Measurements from ENCODE around the gene PLB1. TPM values are rescaled to one million over a fixed set of nuclear protein-coding genes. Genes with fewer than 3 reads are reported as not detected.

The PLB1 gene
- polyA plus RNA-seq, 2 of the 4 experiments (the other 2 are of a cell fraction), result 0.26 to 1.4 TPM

GRCh38 chr2:28552045-28552823, 56.4 kb downstream of the PLB1 start:
- ChIA-PET CTCF (interaction anchor here (1.7 kb wide), 1 partner anchor 15 kb away, joined by 5 read pairs; no protein-coding TSS in a partner anchor), POLR2A (no interaction called here)
- ATAC-seq (peak in 1 of 2 experiments; percentile 34; a peak in 1 of 6 replicates), DNase-seq (ENCODE audit: low read depth in 1 of 2, low spot score in 1 of 2) (no peak), FAIRE-seq (no peak)
- Histone ChIP-seq H3K27ac (no peak overlapping the region), H3K9me3 (no peaks in the 10 kb centered on the region), H3K4me1 (no peaks in the 10 kb centered on the region), H3K4me2 (no peak overlapping the region), H3K4me3 (no peak overlapping the region)
- 28% methylated on average over 3 of the region's 3 CpGs for whole genome bisulfite sequencing (ENCODE audit: missing lambda C conversion rate)
- TF ChIP-seq BHLHE40 (IDR thresholded peaks at IDR 0.05; ENCODE audit: low read depth, low read length), result no peak

- FAIRE-seq (no peak), DNase-seq (ENCODE audit: low read depth in 1 of 2, low spot score in 1 of 2) (no peak), ATAC-seq (no peak)
- POLR2A ChIA-PET, result no interaction called here
- no peaks in the 10 kb centered on the region for H3K9me3 ChIP-seq
- 83% methylated on average over 4 of the region's 4 CpGs for WGBS (ENCODE audit: missing lambda C conversion rate)
- no peak overlapping the region for H3K4me2 ChIP-seq
- H3K4me1 ChIP-seq, result no peaks in the 10 kb centered on the region
- H3K4me3 ChIP-seq, result no peak overlapping the region
- CTCF ChIA-PET, result interaction anchor here (0.6 to 4.0 kb wide), 6 partner anchors 9 to 795 kb away, joined by 3 to 47 read pairs (median 6); no protein-coding TSS in a partner anchor
- H3K27ac ChIP-seq, result no peak overlapping the region
- TF ChIP-seq, protein P1, sequence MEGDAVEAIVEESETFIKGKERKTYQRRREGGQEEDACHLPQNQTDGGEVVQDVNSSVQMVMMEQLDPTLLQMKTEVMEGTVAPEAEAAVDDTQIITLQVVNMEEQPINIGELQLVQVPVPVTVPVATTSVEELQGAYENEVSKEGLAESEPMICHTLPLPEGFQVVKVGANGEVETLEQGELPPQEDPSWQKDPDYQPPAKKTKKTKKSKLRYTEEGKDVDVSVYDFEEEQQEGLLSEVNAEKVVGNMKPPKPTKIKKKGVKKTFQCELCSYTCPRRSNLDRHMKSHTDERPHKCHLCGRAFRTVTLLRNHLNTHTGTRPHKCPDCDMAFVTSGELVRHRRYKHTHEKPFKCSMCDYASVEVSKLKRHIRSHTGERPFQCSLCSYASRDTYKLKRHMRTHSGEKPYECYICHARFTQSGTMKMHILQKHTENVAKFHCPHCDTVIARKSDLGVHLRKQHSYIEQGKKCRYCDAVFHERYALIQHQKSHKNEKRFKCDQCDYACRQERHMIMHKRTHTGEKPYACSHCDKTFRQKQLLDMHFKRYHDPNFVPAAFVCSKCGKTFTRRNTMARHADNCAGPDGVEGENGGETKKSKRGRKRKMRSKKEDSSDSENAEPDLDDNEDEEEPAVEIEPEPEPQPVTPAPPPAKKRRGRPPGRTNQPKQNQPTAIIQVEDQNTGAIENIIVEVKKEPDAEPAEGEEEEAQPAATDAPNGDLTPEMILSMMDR (IDR thresholded peaks at IDR 0.05), result no peak
- TF ChIP-seq EHMT2 (IDR thresholded peaks at IDR 0.05; ENCODE audit: low read depth) (no peak), TFCP2L1 (CRISPR knock-in tag; IDR thresholded peaks at IDR 0.05) (no peak), HOXB5 (CRISPR knock-in tag; IDR thresholded peaks at IDR 0.05) (no peak), RARB (CRISPR knock-in tag; IDR thresholded peaks at IDR 0.05) (no peak), HEYL (CRISPR knock-in tag; IDR thresholded peaks at IDR 0.05) (no peak)
These were observed 60.4 kb downstream of the PLB1 start for GRCh38 chr2:28556303-28556702.

GRCh38 chr2:28557389-28558131, 61.7 kb downstream of the PLB1 start:
- ChIA-PET POLR2A (no interaction called here), CTCF (interaction anchor here (0.7 to 4.0 kb wide), 7 partner anchors 9 to 876 kb away, joined by 3 to 47 read pairs (median 4); no protein-coding TSS in a partner anchor)
- no peak for DNase-seq (ENCODE audit: low read depth in 1 of 2, low spot score in 1 of 2)
- TF ChIP-seq, protein P2, sequence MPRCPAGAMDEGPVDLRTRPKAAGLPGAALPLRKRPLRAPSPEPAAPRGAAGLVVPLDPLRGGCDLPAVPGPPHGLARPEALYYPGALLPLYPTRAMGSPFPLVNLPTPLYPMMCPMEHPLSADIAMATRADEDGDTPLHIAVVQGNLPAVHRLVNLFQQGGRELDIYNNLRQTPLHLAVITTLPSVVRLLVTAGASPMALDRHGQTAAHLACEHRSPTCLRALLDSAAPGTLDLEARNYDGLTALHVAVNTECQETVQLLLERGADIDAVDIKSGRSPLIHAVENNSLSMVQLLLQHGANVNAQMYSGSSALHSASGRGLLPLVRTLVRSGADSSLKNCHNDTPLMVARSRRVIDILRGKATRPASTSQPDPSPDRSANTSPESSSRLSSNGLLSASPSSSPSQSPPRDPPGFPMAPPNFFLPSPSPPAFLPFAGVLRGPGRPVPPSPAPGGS (IDR thresholded peaks at IDR 0.05), result no peak
- TF ChIP-seq NR3C1 (IDR thresholded peaks at IDR 0.05), result no peak
- TF ChIP-seq TFCP2L1 (CRISPR knock-in tag; IDR thresholded peaks at IDR 0.05), result no peak
- no peak for TF ChIP-seq MYC (IDR thresholded peaks at IDR 0.05; ENCODE audit: borderline replicate concordance, low read length)
- TF ChIP-seq RAD21 (conservative IDR thresholded peaks at IDR 0.05 in 1 of 2, IDR thresholded peaks at IDR 0.05 in 1 of 2), result no peak
- TF ChIP-seq RARB (CRISPR knock-in tag; IDR thresholded peaks at IDR 0.05), result no peak
- no peak for TF ChIP-seq GATA3 (IDR thresholded peaks at IDR 0.05; ENCODE audit: borderline replicate concordance)
- no peak for TF ChIP-seq RCOR1 (IDR thresholded peaks at IDR 0.05; ENCODE audit: low read depth, low read length)
- no peak for TF ChIP-seq MAZ (IDR thresholded peaks at IDR 0.05; ENCODE audit: borderline replicate concordance, low read depth, low read length)
- no peak for TF ChIP-seq NFE2L2 (conservative IDR thresholded peaks at IDR 0.05; ENCODE audit: low read length)
- TF ChIP-seq, protein P3, sequence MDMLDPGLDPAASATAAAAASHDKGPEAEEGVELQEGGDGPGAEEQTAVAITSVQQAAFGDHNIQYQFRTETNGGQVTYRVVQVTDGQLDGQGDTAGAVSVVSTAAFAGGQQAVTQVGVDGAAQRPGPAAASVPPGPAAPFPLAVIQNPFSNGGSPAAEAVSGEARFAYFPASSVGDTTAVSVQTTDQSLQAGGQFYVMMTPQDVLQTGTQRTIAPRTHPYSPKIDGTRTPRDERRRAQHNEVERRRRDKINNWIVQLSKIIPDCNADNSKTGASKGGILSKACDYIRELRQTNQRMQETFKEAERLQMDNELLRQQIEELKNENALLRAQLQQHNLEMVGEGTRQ (IDR thresholded peaks at IDR 0.05), result no peak
- TF ChIP-seq, protein P4, sequence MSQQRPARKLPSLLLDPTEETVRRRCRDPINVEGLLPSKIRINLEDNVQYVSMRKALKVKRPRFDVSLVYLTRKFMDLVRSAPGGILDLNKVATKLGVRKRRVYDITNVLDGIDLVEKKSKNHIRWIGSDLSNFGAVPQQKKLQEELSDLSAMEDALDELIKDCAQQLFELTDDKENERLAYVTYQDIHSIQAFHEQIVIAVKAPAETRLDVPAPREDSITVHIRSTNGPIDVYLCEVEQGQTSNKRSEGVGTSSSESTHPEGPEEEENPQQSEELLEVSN (IDR thresholded peaks at IDR 0.05; ENCODE audit: borderline replicate concordance, low read depth), result no peak
- no peak for TF ChIP-seq KDM5A (IDR thresholded peaks at IDR 0.05)
- TF ChIP-seq JUNB (IDR thresholded peaks at IDR 0.05), result no peak
- no peak for TF ChIP-seq PHF8 (IDR thresholded peaks at IDR 0.05; ENCODE audit: borderline replicate concordance, low read depth)
- TF ChIP-seq ESRRA (IDR thresholded peaks at IDR 0.05; ENCODE audit: borderline replicate concordance, low read length), result no peak
- TF ChIP-seq ZC3H11A (IDR thresholded peaks at IDR 0.05), result no peak
- no peak for TF ChIP-seq BHLHE40 (IDR thresholded peaks at IDR 0.05; ENCODE audit: low read depth, low read length)
- TF ChIP-seq CEBPB (IDR thresholded peaks at IDR 0.05), result no peak
- Histone ChIP-seq H3K27ac (no peak overlapping the region), H3K4me3 (no peak overlapping the region), H3K9me3 (no peaks in the 10 kb centered on the region), H3K4me2 (no peak overlapping the region), H3K4me1 (no peaks in the 10 kb centered on the region)
- no peak for ATAC-seq
- WGBS (ENCODE audit: missing lambda C conversion rate), result 78% methylated on average over 6 of the region's 6 CpGs
- peak; percentile 56 for FAIRE-seq

All from A549 (cell line).